Activated CD8-positive, alpha-beta T cell treated with anti-CD3 and anti-CD28 coated beads for 36 hours (primary cell): Measurements from ENCODE around the gene TIMM23. TPM values are rescaled to one million over a fixed set of nuclear protein-coding genes. Genes with fewer than 3 reads are reported as not detected.

Source experiments
- ATAC-seq: fragments of 200-7000 bp; cut with Tn5 transposase; one replicate; pipeline ENCODE4 v1.10.0; 2021; ENCODE audit warnings: mild to moderate bottlenecking, moderate library complexity
- CTCF ChIA-PET: fragments of 350-600 bp; sonication (Branson Sonifier 250); formaldehyde crosslinking; loops from one replicate; lab custom pipeline; 2021; ENCODE audit warnings: antibody characterized with exemption; lab: Charles Lee
- POLR2A ChIA-PET: fragments of 350-600 bp; sonication (Branson Sonifier 250); formaldehyde crosslinking; loops from one replicate; lab custom pipeline; 2021; ENCODE audit warnings: antibody characterized with exemption; lab: Charles Lee
- DNase-seq: peaks from one replicate; pipeline ENCODE4 v3.0.0-alpha.2; 2020
- H3K27ac Mint-ChIP-seq: one replicate; pipeline ENCODE4 v1.8.0; 2021; ENCODE audit warnings: mild to moderate bottlenecking, mixed read lengths
- H3K27me3 Mint-ChIP-seq: one replicate; pipeline ENCODE4 v1.8.0; 2021; ENCODE audit warnings: mixed read lengths
- H3K36me3 Mint-ChIP-seq: one replicate; pipeline ENCODE4 v1.8.0; 2021; ENCODE audit warnings: low read depth, mixed read lengths
- H3K4me1 Mint-ChIP-seq: one replicate; pipeline ENCODE4 v1.8.0; 2021; ENCODE audit warnings: low read depth, mixed read lengths
- H3K4me3 Mint-ChIP-seq: one replicate; pipeline ENCODE4 v1.8.0; 2021; ENCODE audit warnings: mild to moderate bottlenecking, moderate library complexity, mixed read lengths
- H3K9me3 Mint-ChIP-seq: one replicate; pipeline ENCODE4 v1.8.0; 2021; ENCODE audit warnings: mixed read lengths
- intact Hi-C: fragments of 100-400 bp; cut with micrococcal nuclease; formaldehyde crosslinking; loops from one replicate; pipeline ENCODE4 v1.10.0; 2022
- total RNA-seq, 2 experiments: library from RNA; stranded (reverse); gene quantifications; one replicate each; pipeline ENCODE4 v1.2.3, GENCODE V29; 2021
- TF ChIP-seq, protein P1 (sequence below): fragments of 200-600 bp; IDR thresholded peaks from one replicate; pipeline ENCODE4 v1.8.0; 2022; ENCODE audit warnings: antibody characterized with exemption, mild to moderate bottlenecking

TIMM23 gene
- total RNA-seq, 2 experiments from 2014 or later, result 70.7 to 76.2 TPM

- Mint-ChIP-seq H3K4me1 (peaks cover 65% of the 10 kb centered on the region), H3K4me3 (no peak overlapping the region), H3K36me3 (peaks cover 28% of the 10 kb centered on the region), H3K9me3 (no peaks in the 10 kb centered on the region), H3K27me3 (no peaks in the 10 kb centered on the region), H3K27ac (peak overlapping the region; percentile 13)
- CTCF ChIA-PET, result interaction anchor here (0.9 to 4.5 kb wide), 3 partner anchors 11 to 16 kb away, joined by 3 to 22 read pairs (median 5); no protein-coding TSS in a partner anchor
- ATAC-seq (no peak), DNase-seq (no peak)
- intact Hi-C loops, result no loop called here
- TF ChIP-seq, protein P1, sequence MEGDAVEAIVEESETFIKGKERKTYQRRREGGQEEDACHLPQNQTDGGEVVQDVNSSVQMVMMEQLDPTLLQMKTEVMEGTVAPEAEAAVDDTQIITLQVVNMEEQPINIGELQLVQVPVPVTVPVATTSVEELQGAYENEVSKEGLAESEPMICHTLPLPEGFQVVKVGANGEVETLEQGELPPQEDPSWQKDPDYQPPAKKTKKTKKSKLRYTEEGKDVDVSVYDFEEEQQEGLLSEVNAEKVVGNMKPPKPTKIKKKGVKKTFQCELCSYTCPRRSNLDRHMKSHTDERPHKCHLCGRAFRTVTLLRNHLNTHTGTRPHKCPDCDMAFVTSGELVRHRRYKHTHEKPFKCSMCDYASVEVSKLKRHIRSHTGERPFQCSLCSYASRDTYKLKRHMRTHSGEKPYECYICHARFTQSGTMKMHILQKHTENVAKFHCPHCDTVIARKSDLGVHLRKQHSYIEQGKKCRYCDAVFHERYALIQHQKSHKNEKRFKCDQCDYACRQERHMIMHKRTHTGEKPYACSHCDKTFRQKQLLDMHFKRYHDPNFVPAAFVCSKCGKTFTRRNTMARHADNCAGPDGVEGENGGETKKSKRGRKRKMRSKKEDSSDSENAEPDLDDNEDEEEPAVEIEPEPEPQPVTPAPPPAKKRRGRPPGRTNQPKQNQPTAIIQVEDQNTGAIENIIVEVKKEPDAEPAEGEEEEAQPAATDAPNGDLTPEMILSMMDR, result no peak
- POLR2A ChIA-PET, result interaction anchor here (0.6 to 3.0 kb wide), 2 partner anchors 11 to 13 kb away, joined by 4 to 10 read pairs; no protein-coding TSS in a partner anchor
These were observed 46.3 kb downstream of the TIMM23 start for GRCh38 chr10:46018453-46019176.

DNA sequence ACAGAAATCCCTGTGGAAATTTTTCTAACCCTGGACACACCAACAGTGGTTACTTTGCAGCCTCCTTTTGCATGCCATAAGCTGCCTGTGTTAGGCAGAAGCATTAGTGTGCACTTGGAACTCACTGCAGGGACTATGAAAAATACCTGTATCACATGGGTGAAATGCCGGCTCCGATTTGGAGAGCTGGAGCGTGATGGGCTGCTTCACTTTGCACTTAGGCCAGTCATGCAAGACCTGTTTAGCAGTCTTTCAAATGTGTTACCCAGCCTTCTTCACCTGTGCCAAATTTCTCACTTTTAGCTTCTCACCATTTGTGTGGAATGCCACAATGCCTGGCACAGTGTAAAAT is 46.9 kb downstream of the TIMM23 start:
- Mint-ChIP-seq H3K4me3 (no peak overlapping the region), H3K27ac (no peak overlapping the region), H3K36me3 (peaks cover 27% of the 10 kb centered on the region), H3K27me3 (no peaks in the 10 kb centered on the region), H3K9me3 (no peaks in the 10 kb centered on the region), H3K4me1 (peaks cover 70% of the 10 kb centered on the region)
- TF ChIP-seq, protein P1, result no peak
- POLR2A ChIA-PET, result interaction anchor here (3.0 kb wide), 1 partner anchor 12 kb away, joined by 10 read pairs; no protein-coding TSS in a partner anchor
- intact Hi-C loops, result no loop called here
- DNase-seq, result no peak
- no peak for ATAC-seq
- CTCF ChIA-PET, result interaction anchor here (0.9 to 4.5 kb wide), 4 partner anchors 10 to 210 kb away, joined by 3 to 22 read pairs (median 5); no protein-coding TSS in a partner anchor

DNA sequence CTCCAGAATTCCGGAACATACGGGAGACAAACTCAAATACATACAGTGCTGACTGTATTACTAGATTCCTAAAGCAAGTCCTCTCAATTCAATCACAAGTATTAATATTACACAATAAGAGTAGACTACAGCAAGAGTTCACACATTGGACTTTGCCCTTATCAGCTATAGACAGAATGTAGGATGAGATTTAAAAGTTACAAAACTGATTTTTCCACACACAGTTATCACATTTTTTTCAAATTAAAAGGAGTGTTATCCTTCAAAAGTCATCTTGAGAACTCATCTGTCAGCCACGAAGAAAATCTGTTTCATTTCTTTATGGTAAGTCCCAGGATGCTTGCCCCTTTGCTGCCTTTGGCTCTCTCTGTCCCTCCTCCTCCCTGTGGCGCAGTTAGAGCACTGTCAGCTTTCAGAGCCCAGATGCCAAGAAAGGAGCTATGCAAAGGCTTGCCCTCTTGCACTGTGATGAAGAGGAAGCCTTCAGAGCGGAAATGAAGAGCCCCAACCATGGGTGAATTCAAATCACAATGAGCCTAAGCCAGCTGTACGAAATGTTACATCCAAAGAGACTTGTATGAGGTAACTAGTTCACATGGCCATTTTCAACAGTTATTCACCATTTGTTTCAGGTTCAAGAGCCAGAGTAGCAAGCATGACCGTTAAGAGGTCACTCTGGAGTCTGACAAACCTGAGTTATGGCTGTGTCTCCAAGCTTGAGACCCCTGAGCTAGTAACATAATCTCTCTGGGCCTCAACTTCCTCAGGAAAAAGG is 47.5 kb downstream of the TIMM23 start:
- DNase-seq (peak; percentile 19), ATAC-seq (no peak)
- Mint-ChIP-seq H3K9me3 (no peaks in the 10 kb centered on the region), H3K36me3 (peaks cover 21% of the 10 kb centered on the region), H3K4me3 (no peak overlapping the region), H3K4me1 (peaks cover 74% of the 10 kb centered on the region), H3K27me3 (no peaks in the 10 kb centered on the region), H3K27ac (peak overlapping the region; percentile 73)
- ChIA-PET POLR2A (interaction anchor here (1.0 to 3.0 kb wide), 2 partner anchors 10 to 12 kb away, joined by 3 to 10 read pairs; no protein-coding TSS in a partner anchor), CTCF (interaction anchor here (0.8 to 2.8 kb wide), 5 partner anchors 9 to 785 kb away, joined by 3 to 17 read pairs (median 3); no protein-coding TSS in a partner anchor)
- intact Hi-C loops, result no loop called here
- TF ChIP-seq, protein P1, result no peak

DNA sequence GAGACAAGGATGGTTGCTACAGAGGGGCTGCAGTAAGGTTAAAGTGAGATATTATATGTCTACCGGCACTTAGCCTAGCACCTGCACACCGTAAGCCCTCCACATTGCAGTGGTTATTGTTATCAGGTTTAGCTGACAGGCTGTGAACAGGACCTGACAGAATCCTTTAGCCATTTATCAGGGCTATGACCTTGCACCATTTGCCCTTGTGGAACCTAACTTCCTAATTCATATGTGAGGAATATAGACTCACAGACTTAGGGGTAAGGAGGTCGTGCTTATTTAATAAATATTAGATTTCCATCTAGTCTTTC is 48.0 kb downstream of the TIMM23 start:
- Mint-ChIP-seq H3K36me3 (peaks cover 21% of the 10 kb centered on the region), H3K9me3 (no peaks in the 10 kb centered on the region), H3K27ac (peak overlapping the region; percentile 73), H3K27me3 (no peaks in the 10 kb centered on the region), H3K4me1 (peaks cover 73% of the 10 kb centered on the region), H3K4me3 (no peak overlapping the region)
- CTCF ChIA-PET, result interaction anchor here (0.8 to 2.8 kb wide), 4 partner anchors 9 to 785 kb away, joined by 3 to 17 read pairs (median 4); no protein-coding TSS in a partner anchor
- no peak for DNase-seq
- TF ChIP-seq, protein P1, result no peak
- POLR2A ChIA-PET, result interaction anchor here (1.0 to 3.0 kb wide), 2 partner anchors 10 to 13 kb away, joined by 3 to 10 read pairs; no protein-coding TSS in a partner anchor
- intact Hi-C loops, result no loop called here
- no peak for ATAC-seq
